Measurements from ENCODE around the gene DIS3L2.

The DIS3L2 gene

DNA sequence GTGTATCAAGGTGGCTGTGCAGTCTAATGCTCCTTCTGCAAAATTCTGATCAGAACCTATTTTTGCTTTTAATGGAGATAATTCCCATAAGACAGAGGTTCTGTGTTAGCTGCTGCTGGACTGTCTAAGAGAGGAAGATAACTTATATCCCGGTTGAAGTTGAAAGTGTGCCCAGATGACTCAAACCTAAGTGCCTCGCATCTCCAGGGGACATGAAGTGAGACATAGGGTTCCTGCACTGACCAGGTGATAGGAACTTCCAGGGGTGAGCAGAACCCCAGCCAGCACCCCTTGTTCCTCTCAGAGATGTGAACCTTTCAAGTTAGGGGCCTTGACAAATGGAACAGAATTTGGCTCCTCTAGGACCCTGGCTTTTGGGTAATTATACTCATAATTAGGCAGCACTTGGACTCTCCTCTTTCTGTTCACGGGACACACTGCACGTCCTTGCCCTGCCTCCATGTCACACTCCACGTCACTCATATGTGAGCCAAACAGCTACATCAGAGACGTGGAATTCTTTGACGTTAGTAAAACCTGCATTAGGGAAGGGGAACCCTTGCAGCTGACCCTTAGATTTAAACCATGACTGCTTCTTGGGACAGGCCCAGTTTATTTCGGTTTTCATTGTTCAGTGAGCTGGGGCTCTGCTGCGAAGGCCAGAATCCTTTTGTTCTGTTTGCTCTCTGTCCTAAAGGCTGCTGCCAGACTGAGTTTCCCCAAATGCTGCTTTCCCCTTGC lies 312.6 kb downstream of the DIS3L2 start:
- WGBS, 2 donors (ENCODE audit: extremely low coverage in 2 of 2, insufficient read length in 2 of 2, insufficient replicate concordance in 1 of 2), result no CpG with 5 or more reads among the region's 9 CpGs
- Histone ChIP-seq H3K4ac (ENCODE audit: low read length) (no peak overlapping the region), H4K8ac (ENCODE audit: low read depth, low read length) (no peak overlapping the region), H4K91ac (ENCODE audit: low read depth, low read length, poor library complexity) (no peak overlapping the region), H3K27me3 (ENCODE audit: control insufficient read depth in 3 of 3, insufficient read depth in 3 of 3, low read depth in 1 of 3, low read length in 3 of 3) (no peaks in the 10 kb centered on the region), H3K27ac (replicated peaks; ENCODE audit: low read length) (no peak overlapping the region), H3K36me3 (replicated peaks in 1 of 2; ENCODE audit: control insufficient read depth in 2 of 2, insufficient read depth in 2 of 2, low read length in 2 of 2) (no peaks in the 10 kb centered on the region), H3K9me3 (replicated peaks in 1 of 2; ENCODE audit: control insufficient read depth in 2 of 2, insufficient read depth in 1 of 2, low read depth in 1 of 2, low read length in 2 of 2) (peaks cover 0 to 7% of the 10 kb centered on the region in 2 donors), H2AK5ac (ENCODE audit: low read depth, low read length) (no peak overlapping the region), H2BK5ac (ENCODE audit: low read length) (no peak overlapping the region), H2BK15ac (ENCODE audit: low read length) (no peak overlapping the region), H2BK120ac (ENCODE audit: low read depth, low read length) (no peak overlapping the region), H3K14ac (ENCODE audit: low read length) (no peak overlapping the region), H3K79me1 (ENCODE audit: low read depth, low read length) (no peaks in the 10 kb centered on the region), H2BK12ac (ENCODE audit: low read length) (no peak overlapping the region), H3K4me1 (ENCODE audit: control insufficient read depth in 2 of 2, insufficient read depth in 1 of 2, low read depth in 1 of 2, low read length in 2 of 2) (peaks cover 10 to 25% of the 10 kb centered on the region in 2 donors), H3K18ac (ENCODE audit: low read length) (no peak overlapping the region), H3K4me3 (ENCODE audit: low read length in 2 of 2) (no peak overlapping the region), H2AFZ (ENCODE audit: low read length) (no peak overlapping the region), H3K23ac (ENCODE audit: low read depth, low read length, poor library complexity) (no peak overlapping the region), H3K9ac (ENCODE audit: low read depth, low read length, poor library complexity) (no peak overlapping the region), H3K4me2 (ENCODE audit: insufficient read depth, low read length, poor library complexity, severe bottlenecking) (no peak overlapping the region)
- no peak for DNase-seq (ENCODE audit: low spot score)

DNA sequence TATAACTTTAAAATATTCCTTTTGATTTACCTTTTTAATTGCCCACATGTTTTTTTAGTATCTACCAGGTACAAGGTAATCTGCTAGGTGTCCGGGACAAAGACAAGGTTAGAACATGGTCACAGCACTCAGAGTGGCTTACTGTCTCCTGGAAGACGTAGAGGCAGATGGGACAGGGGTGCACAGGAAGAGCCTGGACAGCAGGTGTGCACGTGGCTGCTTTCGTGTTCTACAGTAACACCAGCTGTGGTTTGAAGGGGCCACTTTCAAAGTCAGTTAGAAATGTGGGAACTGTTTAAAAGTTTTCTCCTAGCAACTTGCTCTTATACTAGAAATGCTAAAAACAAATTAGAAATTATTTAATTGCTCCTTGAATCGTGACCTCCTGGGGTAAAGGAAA lies 314.2 kb downstream of the DIS3L2 start:
- Histone ChIP-seq H2AK5ac (ENCODE audit: low read depth, low read length) (no peak overlapping the region), H3K18ac (ENCODE audit: low read length) (no peak overlapping the region), H2BK12ac (ENCODE audit: low read length) (no peak overlapping the region), H3K27ac (replicated peaks; ENCODE audit: low read length) (no peak overlapping the region), H2BK120ac (ENCODE audit: low read depth, low read length) (no peak overlapping the region), H3K36me3 (replicated peaks in 1 of 2; ENCODE audit: control insufficient read depth in 2 of 2, insufficient read depth in 2 of 2, low read length in 2 of 2) (no peaks in the 10 kb centered on the region), H3K23ac (ENCODE audit: low read depth, low read length, poor library complexity) (no peak overlapping the region), H2BK15ac (ENCODE audit: low read length) (no peak overlapping the region), H3K79me1 (ENCODE audit: low read depth, low read length) (no peaks in the 10 kb centered on the region), H3K4me2 (ENCODE audit: insufficient read depth, low read length, poor library complexity, severe bottlenecking) (no peak overlapping the region), H3K9ac (ENCODE audit: low read depth, low read length, poor library complexity) (no peak overlapping the region), H3K4ac (ENCODE audit: low read length) (no peak overlapping the region), H3K4me1 (ENCODE audit: control insufficient read depth in 2 of 2, insufficient read depth in 1 of 2, low read depth in 1 of 2, low read length in 2 of 2) (peaks cover 10 to 25% of the 10 kb centered on the region in 2 donors), H3K14ac (ENCODE audit: low read length) (no peak overlapping the region), H3K9me3 (replicated peaks in 1 of 2; ENCODE audit: control insufficient read depth in 2 of 2, insufficient read depth in 1 of 2, low read depth in 1 of 2, low read length in 2 of 2) (peaks cover 0 to 11% of the 10 kb centered on the region in 2 donors), H2AFZ (ENCODE audit: low read length) (no peak overlapping the region), H2BK5ac (ENCODE audit: low read length) (no peak overlapping the region), H4K8ac (ENCODE audit: low read depth, low read length) (no peak overlapping the region), H3K4me3 (ENCODE audit: low read length in 2 of 2) (no peak overlapping the region), H3K27me3 (ENCODE audit: control insufficient read depth in 3 of 3, insufficient read depth in 3 of 3, low read depth in 1 of 3, low read length in 3 of 3) (no peaks in the 10 kb centered on the region), H4K91ac (ENCODE audit: low read depth, low read length, poor library complexity) (no peak overlapping the region)
- no CpG with 5 or more reads among the region's 5 CpGs for WGBS, 2 donors (ENCODE audit: extremely low coverage in 2 of 2, insufficient read length in 2 of 2, insufficient replicate concordance in 1 of 2)
- DNase-seq (ENCODE audit: low spot score), result no peak

DNA sequence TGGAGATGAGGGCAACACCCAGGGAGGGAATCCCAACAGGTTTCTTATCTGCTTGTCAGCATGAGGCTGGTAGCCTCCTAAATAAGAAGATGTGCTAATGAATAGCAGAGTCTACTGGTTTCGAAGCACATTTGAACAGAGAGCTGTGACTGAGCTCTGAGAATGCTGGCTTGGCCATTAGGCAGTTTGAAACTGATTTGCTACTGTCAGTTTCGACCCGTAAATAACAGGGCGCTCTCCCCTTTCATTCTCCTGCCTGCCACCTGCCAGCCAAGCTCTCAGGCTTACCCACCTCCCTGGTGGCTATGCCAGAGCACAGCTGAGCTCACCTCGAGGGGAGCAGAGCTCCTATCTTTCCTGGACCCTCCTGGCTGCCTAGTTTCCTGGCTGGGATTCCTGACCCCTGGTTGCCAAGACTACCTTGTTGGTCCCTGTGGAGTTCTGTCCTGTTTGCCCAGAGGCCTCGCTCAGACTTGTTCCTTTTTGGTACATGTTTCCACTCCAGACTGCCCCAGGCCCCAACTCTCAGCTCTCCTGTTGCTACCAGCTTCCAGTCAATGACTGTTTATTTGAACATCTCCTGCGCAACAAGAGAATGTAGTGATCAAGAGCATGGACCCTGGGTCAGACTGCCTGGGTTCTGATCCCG lies 314.7 kb downstream of the DIS3L2 start:
- no peaks in the 10 kb centered on the region for H3K79me1 ChIP-seq (ENCODE audit: low read depth, low read length)
- no peak overlapping the region for H2BK12ac ChIP-seq (ENCODE audit: low read length)
- no peak overlapping the region for H3K4me3 ChIP-seq (ENCODE audit: low read length in 2 of 2)
- peaks cover 10 to 20% of the 10 kb centered on the region in 2 donors for H3K4me1 ChIP-seq (ENCODE audit: control insufficient read depth in 2 of 2, insufficient read depth in 1 of 2, low read depth in 1 of 2, low read length in 2 of 2)
- WGBS, 2 donors (ENCODE audit: extremely low coverage in 2 of 2, insufficient read length in 2 of 2, insufficient replicate concordance in 1 of 2), result no CpG with 5 or more reads among the region's 8 CpGs
- H2AFZ ChIP-seq (ENCODE audit: low read length), result no peak overlapping the region
- H2BK15ac ChIP-seq (ENCODE audit: low read length), result no peak overlapping the region
- peaks cover 0 to 11% of the 10 kb centered on the region in 2 donors for H3K9me3 ChIP-seq (replicated peaks in 1 of 2; ENCODE audit: control insufficient read depth in 2 of 2, insufficient read depth in 1 of 2, low read depth in 1 of 2, low read length in 2 of 2)
- H3K23ac ChIP-seq (ENCODE audit: low read depth, low read length, poor library complexity), result peak overlapping the region; percentile 58
- H3K27me3 ChIP-seq (ENCODE audit: control insufficient read depth in 3 of 3, insufficient read depth in 3 of 3, low read depth in 1 of 3, low read length in 3 of 3), result no peaks in the 10 kb centered on the region
- no peak overlapping the region for H2BK5ac ChIP-seq (ENCODE audit: low read length)
- DNase-seq (ENCODE audit: low spot score), result no peak
- no peak overlapping the region for H2AK5ac ChIP-seq (ENCODE audit: low read depth, low read length)
- H3K36me3 ChIP-seq (replicated peaks in 1 of 2; ENCODE audit: control insufficient read depth in 2 of 2, insufficient read depth in 2 of 2, low read length in 2 of 2), result no peaks in the 10 kb centered on the region
- H3K27ac ChIP-seq (replicated peaks; ENCODE audit: low read length), result no peak overlapping the region
- H4K8ac ChIP-seq (ENCODE audit: low read depth, low read length), result no peak overlapping the region
- no peak overlapping the region for H4K91ac ChIP-seq (ENCODE audit: low read depth, low read length, poor library complexity)
- H3K9ac ChIP-seq (ENCODE audit: low read depth, low read length, poor library complexity), result no peak overlapping the region
- no peak overlapping the region for H2BK120ac ChIP-seq (ENCODE audit: low read depth, low read length)
- H3K4me2 ChIP-seq (ENCODE audit: insufficient read depth, low read length, poor library complexity, severe bottlenecking), result no peak overlapping the region
- no peak overlapping the region for H3K14ac ChIP-seq (ENCODE audit: low read length)
- H3K18ac ChIP-seq (ENCODE audit: low read length), result peak overlapping the region; percentile 60
- H3K4ac ChIP-seq (ENCODE audit: low read length), result no peak overlapping the region

DNA sequence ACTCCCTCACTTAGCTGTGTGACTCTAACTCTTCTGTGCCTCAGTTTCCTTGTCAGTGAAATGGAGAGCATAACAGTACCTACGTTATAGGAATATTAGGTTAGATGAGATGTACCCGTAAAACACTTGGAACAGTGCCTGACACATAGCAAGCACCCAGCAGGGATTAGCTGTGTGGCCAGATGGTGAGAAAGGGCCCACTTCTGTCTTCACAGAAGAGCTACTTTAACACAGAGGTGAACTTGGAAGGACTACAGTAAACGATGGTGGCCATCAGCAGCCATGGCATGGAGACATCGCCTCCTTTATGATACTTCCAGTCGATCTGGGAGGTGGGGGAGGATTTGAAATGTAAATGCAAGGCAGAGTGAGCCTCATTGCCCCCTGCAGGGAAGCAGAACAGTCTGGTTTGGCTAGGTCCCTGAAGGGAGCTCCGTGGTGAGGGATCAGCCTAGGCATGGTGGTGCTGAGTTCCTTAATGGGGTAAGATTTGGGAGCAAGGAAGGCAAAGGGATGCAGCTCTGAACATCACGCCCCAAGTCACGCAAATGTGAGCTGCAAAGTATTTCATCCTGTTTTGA lies 315.3 kb downstream of the DIS3L2 start:
- H3K14ac ChIP-seq (ENCODE audit: low read length), result no peak overlapping the region
- no peak overlapping the region for H2BK5ac ChIP-seq (ENCODE audit: low read length)
- no peak overlapping the region for H3K27ac ChIP-seq (replicated peaks; ENCODE audit: low read length)
- no CpG with 5 or more reads among the region's 8 CpGs for WGBS, 2 donors (ENCODE audit: extremely low coverage in 2 of 2, insufficient read length in 2 of 2, insufficient replicate concordance in 1 of 2)
- H3K79me1 ChIP-seq (ENCODE audit: low read depth, low read length), result no peaks in the 10 kb centered on the region
- no peak overlapping the region for H4K8ac ChIP-seq (ENCODE audit: low read depth, low read length)
- H3K36me3 ChIP-seq (replicated peaks in 1 of 2; ENCODE audit: control insufficient read depth in 2 of 2, insufficient read depth in 2 of 2, low read length in 2 of 2), result no peaks in the 10 kb centered on the region
- peaks cover 14 to 21% of the 10 kb centered on the region in 2 donors for H3K4me1 ChIP-seq (ENCODE audit: control insufficient read depth in 2 of 2, insufficient read depth in 1 of 2, low read depth in 1 of 2, low read length in 2 of 2)
- H3K9me3 ChIP-seq (replicated peaks in 1 of 2; ENCODE audit: control insufficient read depth in 2 of 2, insufficient read depth in 1 of 2, low read depth in 1 of 2, low read length in 2 of 2), result peaks cover 0 to 11% of the 10 kb centered on the region in 2 donors
- no peak overlapping the region for H3K4ac ChIP-seq (ENCODE audit: low read length)
- no peak overlapping the region for H4K91ac ChIP-seq (ENCODE audit: low read depth, low read length, poor library complexity)
- no peak overlapping the region for H3K9ac ChIP-seq (ENCODE audit: low read depth, low read length, poor library complexity)
- H2AK5ac ChIP-seq (ENCODE audit: low read depth, low read length), result no peak overlapping the region
- no peak overlapping the region for H3K4me2 ChIP-seq (ENCODE audit: insufficient read depth, low read length, poor library complexity, severe bottlenecking)
- H3K4me3 ChIP-seq (ENCODE audit: low read length in 2 of 2), result no peak overlapping the region
- H2AFZ ChIP-seq (ENCODE audit: low read length), result no peak overlapping the region
- H3K18ac ChIP-seq (ENCODE audit: low read length), result no peak overlapping the region
- H3K27me3 ChIP-seq (ENCODE audit: control insufficient read depth in 3 of 3, insufficient read depth in 3 of 3, low read depth in 1 of 3, low read length in 3 of 3), result no peaks in the 10 kb centered on the region
- no peak overlapping the region for H2BK12ac ChIP-seq (ENCODE audit: low read length)
- no peak overlapping the region for H3K23ac ChIP-seq (ENCODE audit: low read depth, low read length, poor library complexity)
- no peak overlapping the region for H2BK15ac ChIP-seq (ENCODE audit: low read length)
- DNase-seq (ENCODE audit: low spot score), result no peak
- no peak overlapping the region for H2BK120ac ChIP-seq (ENCODE audit: low read depth, low read length)
